GM19351 (cell line): Measurements from ENCODE around the gene PET100.

Experiments used
- ATAC-seq: cut with Tn5 transposase; IDR thresholded peaks from one replicate; pipeline ENCODE4 v1.9.1; 2021; ENCODE audit warnings: mild to moderate bottlenecking, moderate library complexity; ENCODE audit not compliant: unreplicated experiment

PET100 gene

DNA sequence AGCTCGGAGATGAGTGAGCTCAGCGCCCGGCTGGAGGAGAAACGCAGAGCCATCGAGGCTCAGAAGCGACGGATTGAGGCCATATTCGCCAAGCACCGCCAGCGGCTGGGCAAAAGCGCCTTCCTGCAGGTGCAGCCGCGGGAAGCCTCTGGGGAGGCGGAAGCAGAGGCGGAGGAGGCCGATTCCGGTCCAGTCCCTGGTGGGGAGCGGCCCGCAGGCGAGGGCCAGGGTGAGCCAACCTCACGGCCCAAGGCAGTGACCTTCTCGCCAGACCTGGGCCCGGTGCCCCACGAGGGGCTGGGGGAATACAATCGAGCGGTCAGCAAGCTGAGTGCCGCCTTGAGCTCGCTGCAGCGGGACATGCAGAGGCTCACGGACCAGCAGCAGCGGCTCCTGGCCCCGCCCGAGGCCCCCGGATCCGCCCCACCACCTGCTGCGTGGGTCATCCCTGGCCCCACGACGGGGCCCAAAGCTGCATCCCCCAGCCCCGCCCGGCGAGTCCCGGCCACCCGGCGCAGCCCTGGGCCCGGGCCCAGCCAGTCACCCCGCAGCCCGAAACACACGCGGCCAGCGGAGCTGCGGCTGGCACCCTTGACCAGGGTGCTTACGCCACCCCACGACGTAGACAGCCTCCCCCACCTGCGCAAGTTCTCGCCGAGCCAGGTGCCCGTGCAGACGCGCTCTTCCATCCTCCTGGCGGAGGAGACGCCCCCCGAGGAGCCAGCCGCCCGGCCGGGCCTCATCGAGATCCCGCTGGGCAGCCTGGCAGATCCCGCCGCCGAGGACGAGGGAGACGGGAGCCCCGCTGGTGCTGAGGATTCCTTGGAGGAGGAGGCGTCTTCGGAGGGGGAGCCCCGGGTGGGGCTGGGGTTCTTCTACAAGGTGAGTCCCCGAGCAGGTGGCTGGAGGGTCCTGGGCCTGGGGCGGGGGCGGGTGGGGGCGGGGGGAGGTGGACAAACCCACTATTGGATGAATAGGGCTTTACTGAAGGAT is 17.0 kb upstream of the PET100 start:
- ATAC-seq, result no peak

GRCh38 chr19:7614859-7615741 is 14.5 kb upstream of the PET100 start:
- ATAC-seq, result no peak

DNA sequence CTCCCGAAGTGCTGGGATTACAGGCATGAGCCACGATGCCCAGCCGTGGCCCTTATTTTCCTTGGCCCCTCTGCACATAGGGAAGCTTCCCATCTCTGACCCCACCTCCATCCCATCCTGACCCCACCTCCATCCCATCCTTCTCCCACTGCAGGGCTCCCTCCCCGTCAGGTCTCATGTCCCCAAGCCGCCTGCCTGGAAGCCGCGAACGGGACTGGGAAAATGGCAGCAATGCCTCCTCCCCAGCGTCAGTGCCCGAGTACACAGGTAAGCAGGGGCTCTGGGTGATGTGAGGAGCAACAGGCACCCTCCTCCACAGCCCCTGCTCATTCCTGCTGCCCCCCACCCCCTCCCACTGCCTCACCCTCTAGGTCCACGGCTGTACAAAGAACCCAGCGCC is 12.4 kb upstream of the PET100 start:
- no peak for ATAC-seq

DNA sequence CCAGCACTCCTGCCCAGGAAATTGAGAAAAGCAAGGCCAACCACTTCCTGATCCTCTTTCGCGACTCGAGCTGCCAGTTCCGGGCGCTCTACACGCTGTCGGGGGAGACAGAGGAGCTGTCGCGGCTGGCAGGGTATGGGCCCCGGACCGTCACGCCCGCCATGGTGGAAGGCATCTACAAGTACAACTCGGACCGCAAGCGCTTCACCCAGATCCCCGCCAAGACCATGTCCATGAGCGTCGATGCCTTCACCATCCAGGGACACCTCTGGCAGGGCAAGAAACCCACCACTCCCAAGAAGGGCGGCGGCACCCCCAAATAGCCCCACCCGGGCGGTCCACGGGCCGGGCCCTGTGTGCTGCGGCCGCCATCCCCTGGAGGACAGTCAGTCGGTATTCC is 11.9 kb upstream of the PET100 start:
- ATAC-seq, result no peak

DNA sequence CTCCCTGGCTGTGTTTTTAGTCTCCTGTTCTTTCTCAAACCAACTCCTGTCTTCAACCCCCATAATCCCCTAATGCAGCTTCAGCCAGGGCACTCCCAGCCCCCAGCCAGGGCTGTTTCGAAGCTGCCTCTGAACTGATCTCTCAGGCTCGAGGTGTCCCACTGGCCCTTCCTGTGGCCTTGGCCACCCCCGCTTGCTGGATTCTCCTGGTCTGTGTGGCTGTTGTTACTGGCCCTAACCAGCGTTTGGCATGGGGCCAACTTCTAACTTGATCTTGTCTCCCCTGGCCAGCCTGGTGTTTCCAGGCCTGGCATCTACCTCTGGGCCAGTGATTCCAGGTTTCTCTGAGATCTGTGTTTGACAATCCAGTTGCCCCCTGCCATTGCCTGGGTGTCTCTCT is 11.2 kb upstream of the PET100 start:
- no peak for ATAC-seq

DNA sequence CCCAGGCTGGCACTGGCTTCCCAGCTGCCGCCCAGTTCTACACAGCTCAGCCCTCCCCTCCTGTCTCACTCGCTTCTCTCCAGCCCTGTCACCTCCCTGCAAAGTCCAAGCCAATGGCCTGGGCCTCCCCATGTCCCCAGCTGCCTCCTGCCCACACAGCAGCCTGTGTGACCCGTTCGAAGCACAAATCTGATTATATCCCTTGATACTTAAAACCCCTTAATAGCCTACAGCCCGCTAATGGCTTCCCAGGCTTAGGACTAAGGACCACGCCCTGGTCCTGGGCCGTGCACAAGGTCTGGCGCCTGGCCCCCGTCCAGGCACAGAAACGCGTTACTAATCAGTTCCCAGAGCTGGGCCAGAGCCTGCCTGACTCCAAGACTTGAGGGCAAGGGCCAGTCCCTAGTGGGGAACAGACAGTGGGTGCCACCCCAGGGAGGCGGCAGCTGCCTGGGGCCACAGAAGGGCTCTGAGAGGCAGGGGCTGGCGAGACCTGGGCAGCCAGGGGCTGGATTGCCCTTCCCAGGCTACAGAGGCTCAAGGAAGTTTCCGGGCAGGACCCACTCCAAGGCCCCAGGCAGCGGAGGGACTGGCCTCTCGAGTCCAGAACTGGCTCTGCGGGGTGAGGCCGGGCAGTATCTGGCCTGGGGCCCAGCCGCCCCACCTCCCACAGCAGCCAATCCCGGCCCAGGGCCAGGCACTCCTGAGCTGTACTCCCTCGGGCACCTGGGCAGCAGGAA is 10.7 kb upstream of the PET100 start:
- ATAC-seq, result no peak

- no peak for ATAC-seq
Measured at GRCh38 chr19:7619671-7620441, 9.7 kb upstream of the PET100 start.

DNA sequence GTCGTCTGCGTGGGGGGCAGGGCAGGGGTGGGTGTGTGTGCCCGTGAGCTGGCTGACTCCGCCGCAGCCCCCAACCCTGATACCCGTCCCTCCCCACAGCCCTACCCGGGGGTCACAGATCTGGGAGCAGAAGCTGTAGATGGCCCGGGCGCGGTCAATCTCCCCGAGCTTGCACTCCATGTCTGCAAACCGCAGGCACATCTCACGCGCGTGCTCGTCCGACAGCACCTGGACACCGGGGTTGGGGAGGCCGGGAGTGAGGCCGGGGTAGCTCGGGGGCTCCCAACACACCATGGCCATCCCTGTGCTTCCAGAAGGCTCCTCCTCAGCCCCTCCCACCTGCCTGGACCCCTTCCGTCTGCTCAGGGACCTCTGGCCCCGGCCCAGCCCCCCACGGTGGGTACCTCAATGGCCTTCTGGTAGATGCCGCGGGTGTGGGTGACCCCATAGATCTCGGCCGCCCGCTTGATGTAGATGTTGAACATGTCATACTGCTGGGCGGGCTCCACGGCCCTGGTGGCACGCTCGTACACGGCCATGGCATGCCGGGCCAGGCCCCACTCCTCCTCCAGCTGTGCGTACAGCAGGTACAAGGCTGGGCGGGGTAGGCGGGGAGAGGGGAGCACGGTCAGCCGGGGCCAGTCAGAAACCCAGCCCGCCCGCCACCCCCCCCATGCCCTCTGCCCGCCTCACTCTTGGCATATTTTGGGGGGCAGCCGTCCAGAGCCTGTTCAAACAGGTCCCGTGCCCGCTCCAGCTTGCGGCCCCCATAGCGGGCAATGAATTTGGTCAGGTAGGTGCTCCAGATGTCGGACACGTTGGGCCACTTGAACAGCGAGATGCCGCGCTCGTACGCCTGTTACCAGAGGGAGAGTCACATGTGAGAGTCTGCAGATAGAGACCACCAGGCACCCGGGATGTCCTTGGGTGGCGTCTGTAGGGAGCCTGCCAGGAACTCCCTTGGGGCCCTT is 8.9 kb upstream of the PET100 start:
- ATAC-seq, result no peak

- ATAC-seq, result no peak
Measured at GRCh38 chr19:7622933-7623685, 6.5 kb upstream of the PET100 start.

GRCh38 chr19:7623725-7624603 is 5.6 kb upstream of the PET100 start:
- no peak for ATAC-seq

- no peak for ATAC-seq
Measured at GRCh38 chr19:7624810-7625209, 4.8 kb upstream of the PET100 start.

GRCh38 chr19:7625763-7626372 is 3.7 kb upstream of the PET100 start:
- ATAC-seq, result no peak

DNA sequence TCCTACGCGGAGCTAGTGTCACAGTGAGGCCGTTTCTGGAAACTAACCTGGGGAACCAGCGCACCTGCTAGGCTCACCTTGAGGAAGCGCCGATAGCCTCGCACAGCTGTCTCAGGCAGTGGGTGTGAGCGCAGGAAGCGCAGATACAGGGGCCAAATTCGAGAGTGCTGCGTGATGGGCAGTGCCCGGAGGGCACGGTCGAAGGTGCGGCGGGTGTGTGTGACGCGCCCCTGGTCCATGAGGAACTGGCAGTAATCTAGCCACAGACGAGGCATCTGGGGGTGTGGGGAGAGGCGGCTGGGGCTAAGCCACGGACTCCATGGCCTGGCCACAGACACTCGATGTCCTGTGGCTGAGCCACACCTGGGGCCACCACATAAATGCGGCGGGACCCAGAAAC is 2.4 kb upstream of the PET100 start:
- ATAC-seq, result no peak

DNA sequence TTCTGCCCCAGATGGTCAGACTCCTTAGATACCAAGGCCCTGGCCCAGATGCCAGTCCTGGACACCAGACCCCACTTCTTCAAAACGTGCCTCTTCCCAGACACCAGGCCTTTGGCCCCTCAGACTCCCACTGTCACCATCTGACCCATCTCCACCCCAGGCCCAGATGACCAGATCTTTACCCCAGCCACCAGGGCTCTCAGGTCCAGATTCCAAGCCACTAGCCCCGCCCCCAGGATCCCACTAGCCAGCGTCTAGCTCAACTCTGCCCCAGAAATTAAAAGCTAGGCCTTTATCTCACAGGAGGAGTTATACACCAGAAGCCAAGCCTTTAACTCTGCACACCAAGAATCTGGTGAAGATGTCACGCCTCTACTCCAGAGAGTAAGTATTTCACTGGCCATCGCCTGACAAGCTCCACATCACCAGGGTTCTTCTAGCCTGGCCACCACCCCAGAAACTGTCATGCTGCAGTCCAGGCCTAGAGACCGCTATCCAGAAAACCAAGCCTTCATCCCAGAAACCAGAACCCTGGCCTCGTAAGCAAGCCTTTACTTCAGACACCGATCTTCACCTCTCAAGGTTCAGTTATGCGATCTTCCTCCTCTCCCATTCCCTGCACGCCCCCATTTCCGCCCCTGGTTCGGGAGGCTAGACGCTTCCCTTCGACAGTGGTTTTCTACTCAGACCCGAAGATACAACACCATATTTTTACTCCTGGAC is 843 bp upstream of the PET100 start:
- ATAC-seq, result no peak

GRCh38 chr19:7631577-7631976 is 2.0 kb downstream of the PET100 start:
- no peak for ATAC-seq
